Type B pancreatic cell (in vitro differentiated cells): Measurements from ENCODE around the gene IL13RA1. TPM values are rescaled to one million over a fixed set of nuclear protein-coding genes. Genes with fewer than 3 reads are reported as not detected.
"Not testable (repeated sequence)": the region's sequence is repeated elsewhere in the genome, so short reads cannot be mapped to it uniquely, and the experiment has no call there.

Source experiments
- DNase-seq: peaks from one replicate; pipeline ENCODE4 v3.0.0; 2021; ENCODE audit warnings: mixed read lengths; ENCODE audit not compliant: unreplicated experiment; ENCODE audit errors: extremely low spot score
- H3K27ac Mint-ChIP-seq: 2 replicates; pipeline ENCODE4 v1.8.0; 2021; ENCODE audit warnings: mild to moderate bottlenecking, mixed read lengths
- H3K27me3 Mint-ChIP-seq: 2 replicates; pipeline ENCODE4 v1.8.0; 2021; ENCODE audit warnings: mixed read lengths
- H3K36me3 Mint-ChIP-seq: 2 replicates; pipeline ENCODE4 v1.8.0; 2021; ENCODE audit warnings: mixed read lengths
- H3K4me1 Mint-ChIP-seq: one replicate; pipeline ENCODE4 v1.8.0; 2021; ENCODE audit warnings: mixed read lengths; ENCODE audit not compliant: unreplicated experiment
- H3K4me3 Mint-ChIP-seq: 2 replicates; pipeline ENCODE4 v1.8.0; 2021; ENCODE audit warnings: mild to moderate bottlenecking, mixed read lengths
- H3K9me3 Mint-ChIP-seq: 2 replicates; pipeline ENCODE4 v1.8.0; 2021; ENCODE audit warnings: mixed read lengths
- CTCF ChIP-seq: fragments of 200-600 bp; sonication (generic); conservative IDR thresholded peaks from 2 replicates; pipeline ENCODE4 v1.5.0; 2021; ENCODE audit warnings: antibody characterized with exemption, mild to moderate bottlenecking
- total RNA-seq: library from RNA; stranded (reverse); gene quantifications from 2 replicates; pipeline ENCODE4 v1.2.1, GENCODE V29; 2021; ENCODE audit warnings: low replicate concordance

The IL13RA1 gene
- total RNA-seq, 1 donor from 2014 or later: 27.5 TPM

- Mint-ChIP-seq H3K27me3 (no peaks in the 10 kb centered on the region), H3K9me3 (no peaks in the 10 kb centered on the region), H3K4me1 (peaks cover 16% of the 10 kb centered on the region), H3K27ac (no peak overlapping the region), H3K36me3 (no peaks in the 10 kb centered on the region), H3K4me3 (no peak overlapping the region)
- DNase-seq: no peak
- TF ChIP-seq CTCF: no peak
Observed at GRCh38 chrX:118724775-118725174, 2.6 kb upstream of the IL13RA1 start.

- Mint-ChIP-seq H3K4me1 (peaks cover 25% of the 10 kb centered on the region), H3K27ac (peak overlapping the region; percentile 69)
- TF ChIP-seq CTCF: no peak
Observed at GRCh38 chrX:118726396-118726795, 1.0 kb upstream of the IL13RA1 start.

GRCh38 chrX:118727686-118728339 lies 407 bp downstream of the IL13RA1 start:
- H3K27ac Mint-ChIP-seq: peak overlapping the region; percentile 70
- H3K27me3 Mint-ChIP-seq: no peaks in the 10 kb centered on the region
- H3K4me1 Mint-ChIP-seq: peaks cover 25% of the 10 kb centered on the region
- no peaks in the 10 kb centered on the region for H3K9me3 Mint-ChIP-seq
- no peaks in the 10 kb centered on the region for H3K36me3 Mint-ChIP-seq
- no peak for DNase-seq
- peak overlapping the region; percentile 86 for H3K4me3 Mint-ChIP-seq
- no peak for TF ChIP-seq CTCF

More at GRCh38 chrX:118726396-118726795, 1.0 kb upstream of the IL13RA1 start:
- H3K9me3 Mint-ChIP-seq: no peaks in the 10 kb centered on the region
- H3K27me3 Mint-ChIP-seq: no peaks in the 10 kb centered on the region
- H3K4me3 Mint-ChIP-seq: peak overlapping the region; percentile 77
- no peaks in the 10 kb centered on the region for H3K36me3 Mint-ChIP-seq
- DNase-seq: no peak

- DNase-seq: no peak
- Mint-ChIP-seq H3K36me3 (no peaks in the 10 kb centered on the region), H3K4me3 (no peak overlapping the region), H3K27me3 (no peaks in the 10 kb centered on the region), H3K4me1 (peaks cover 25% of the 10 kb centered on the region), H3K27ac (no peak overlapping the region), H3K9me3 (no peaks in the 10 kb centered on the region)
- TF ChIP-seq CTCF: no peak
Observed at GRCh38 chrX:118729042-118729652, 1.7 kb downstream of the IL13RA1 start.

GRCh38 chrX:118730500-118731247 lies 3.3 kb downstream of the IL13RA1 start:
- peaks cover 19% of the 10 kb centered on the region for H3K4me1 Mint-ChIP-seq
- peaks cover 6% of the 10 kb centered on the region for H3K9me3 Mint-ChIP-seq
- H3K4me3 Mint-ChIP-seq: peak overlapping the region; percentile 20
- H3K27me3 Mint-ChIP-seq: no peaks in the 10 kb centered on the region
- DNase-seq: no peak
- no peak for TF ChIP-seq CTCF
- H3K36me3 Mint-ChIP-seq: no peaks in the 10 kb centered on the region
- H3K27ac Mint-ChIP-seq: no peak overlapping the region

GRCh38 chrX:118732551-118732950 lies 5.1 kb downstream of the IL13RA1 start:
- peaks cover 11% of the 10 kb centered on the region for H3K9me3 Mint-ChIP-seq
- H3K4me3 Mint-ChIP-seq, H3K27me3 Mint-ChIP-seq, H3K27ac Mint-ChIP-seq, H3K36me3 Mint-ChIP-seq, DNase-seq: not testable (repeated sequence)
- H3K4me1 Mint-ChIP-seq: peaks cover 15% of the 10 kb centered on the region
